Cardiac fibroblast (primary cell): ENCODE measurements around the gene DDX25.

Experiments used
- DNase-seq, 2 donors: peaks; one replicate each; pipeline versions ENCODE4 v3.0.0 to v3.0.0-alpha.2; 2010; ENCODE audit warnings: low read depth in 2 of 2
- H3K4me3 ChIP-seq, 2 donors: replicated peaks in 1 of 2; 1 replicate in 1 of 2; 2 replicates in 1 of 2; pipeline ENCODE4 v1.5.1; 2011; ENCODE audit warnings: low read depth in 2 of 2, low read length in 2 of 2, mild to moderate bottlenecking in 2 of 2, moderate library complexity in 1 of 2
- TF ChIP-seq, protein P1 (sequence below): IDR thresholded peaks from one replicate; pipeline ENCODE4 v1.5.1; 2011; ENCODE audit warnings: low read depth, mild to moderate bottlenecking, low read length, inconsistent platforms

Gene DDX25

DNA sequence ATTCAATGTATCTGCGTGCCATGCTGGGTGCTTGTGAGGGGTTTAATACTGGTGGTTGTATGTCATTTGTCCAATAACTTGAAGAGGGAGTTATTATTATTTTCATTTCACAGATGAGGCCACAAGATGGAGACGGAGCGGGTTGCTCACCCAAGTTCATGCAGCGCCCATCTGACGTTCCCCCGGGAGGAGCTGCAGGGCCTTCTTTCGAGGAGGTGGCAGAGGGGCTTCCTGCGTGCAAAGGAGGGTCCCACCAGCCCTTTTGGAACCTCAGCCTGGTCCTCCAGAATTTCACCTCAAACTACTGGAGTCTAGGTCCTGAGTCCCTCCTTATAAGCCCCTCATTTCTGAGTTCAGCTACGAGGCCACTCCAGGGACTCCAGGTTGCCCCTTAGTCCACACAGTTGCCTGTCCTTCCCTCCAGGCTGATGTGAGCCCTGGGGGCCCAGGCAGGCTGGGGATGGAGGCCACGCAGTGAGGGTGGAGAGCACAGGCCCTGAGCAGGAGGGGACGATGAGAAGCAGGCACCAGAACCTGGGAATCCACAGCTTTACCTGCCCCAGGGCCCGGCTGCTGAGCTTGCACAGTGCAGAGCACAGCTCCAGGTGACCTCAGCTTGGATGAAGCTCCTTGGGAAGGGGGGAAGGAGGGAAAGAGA, 38.6 kb downstream of the DDX25 start:
- H3K4me3 ChIP-seq: no peak overlapping the region
- DNase-seq: no peak
- TF ChIP-seq, protein P1, sequence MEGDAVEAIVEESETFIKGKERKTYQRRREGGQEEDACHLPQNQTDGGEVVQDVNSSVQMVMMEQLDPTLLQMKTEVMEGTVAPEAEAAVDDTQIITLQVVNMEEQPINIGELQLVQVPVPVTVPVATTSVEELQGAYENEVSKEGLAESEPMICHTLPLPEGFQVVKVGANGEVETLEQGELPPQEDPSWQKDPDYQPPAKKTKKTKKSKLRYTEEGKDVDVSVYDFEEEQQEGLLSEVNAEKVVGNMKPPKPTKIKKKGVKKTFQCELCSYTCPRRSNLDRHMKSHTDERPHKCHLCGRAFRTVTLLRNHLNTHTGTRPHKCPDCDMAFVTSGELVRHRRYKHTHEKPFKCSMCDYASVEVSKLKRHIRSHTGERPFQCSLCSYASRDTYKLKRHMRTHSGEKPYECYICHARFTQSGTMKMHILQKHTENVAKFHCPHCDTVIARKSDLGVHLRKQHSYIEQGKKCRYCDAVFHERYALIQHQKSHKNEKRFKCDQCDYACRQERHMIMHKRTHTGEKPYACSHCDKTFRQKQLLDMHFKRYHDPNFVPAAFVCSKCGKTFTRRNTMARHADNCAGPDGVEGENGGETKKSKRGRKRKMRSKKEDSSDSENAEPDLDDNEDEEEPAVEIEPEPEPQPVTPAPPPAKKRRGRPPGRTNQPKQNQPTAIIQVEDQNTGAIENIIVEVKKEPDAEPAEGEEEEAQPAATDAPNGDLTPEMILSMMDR: no peak

DNA sequence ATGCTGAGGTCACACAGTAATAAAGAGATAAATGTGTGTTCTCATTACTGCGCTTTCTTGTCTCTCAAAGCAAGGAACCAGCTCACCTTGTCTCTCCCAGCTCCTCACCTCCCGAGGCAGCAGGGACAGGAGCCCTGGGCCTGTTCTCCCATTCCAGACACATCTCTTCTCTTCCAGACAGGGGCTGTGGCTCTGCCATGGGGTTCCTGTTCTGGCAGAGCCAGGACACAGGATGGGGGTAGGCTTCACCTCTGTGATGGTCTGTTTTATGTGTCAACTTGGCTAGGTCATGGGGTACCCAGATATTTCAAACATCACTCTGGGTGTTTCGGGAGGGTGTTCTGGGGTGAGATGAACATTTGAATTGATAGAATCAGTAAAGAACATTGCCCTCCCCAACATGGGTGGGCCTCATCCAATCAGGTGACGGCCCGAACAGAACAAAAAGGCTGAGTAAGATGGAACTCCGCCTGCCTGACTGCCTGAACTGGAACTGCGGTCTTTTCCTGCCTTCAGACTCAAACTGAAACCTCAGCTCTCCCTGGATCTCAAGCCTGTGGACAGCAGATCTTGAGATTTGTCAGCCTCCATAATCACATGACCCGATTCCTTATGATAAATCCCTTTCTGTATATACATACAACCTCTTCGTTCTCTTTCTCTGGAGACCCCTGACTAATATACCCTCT, 39.5 kb downstream of the DDX25 start:
- no peak for DNase-seq
- TF ChIP-seq, protein P1: no peak
- H3K4me3 ChIP-seq: no peak overlapping the region

DNA sequence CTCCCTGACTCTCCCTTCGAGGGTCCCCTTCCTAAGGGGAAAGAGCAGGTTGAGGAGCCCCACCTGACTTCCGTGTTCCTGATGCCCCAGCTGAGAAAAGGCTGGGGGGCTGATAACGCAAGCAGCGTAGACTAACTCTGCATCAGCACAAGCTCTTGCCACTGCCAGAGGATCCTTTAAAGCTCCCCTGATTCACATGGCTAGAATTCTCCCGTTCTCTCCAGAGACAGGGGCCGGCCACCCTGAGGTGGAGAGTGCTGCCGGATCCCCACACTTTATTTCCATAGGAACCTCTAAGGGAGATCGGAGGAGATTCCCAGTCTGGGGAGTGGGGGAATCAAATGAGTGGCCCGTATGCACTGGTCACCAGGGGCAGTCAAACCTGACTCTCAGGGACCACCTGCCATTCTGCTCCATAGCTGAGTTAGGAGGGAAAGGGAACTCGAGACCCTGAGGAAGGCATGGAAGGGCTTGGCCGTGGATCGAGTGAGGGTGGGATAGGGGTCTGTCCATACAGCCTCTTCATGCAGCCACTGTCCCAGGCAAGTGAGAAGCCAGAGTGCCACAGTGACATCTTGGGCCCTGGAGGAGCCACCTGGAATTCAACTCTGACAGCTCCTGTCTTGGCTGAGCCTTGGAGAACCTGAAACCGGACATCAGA, 40.2 kb downstream of the DDX25 start:
- no peak for DNase-seq
- TF ChIP-seq, protein P1: no peak
- no peak overlapping the region for H3K4me3 ChIP-seq

DNA sequence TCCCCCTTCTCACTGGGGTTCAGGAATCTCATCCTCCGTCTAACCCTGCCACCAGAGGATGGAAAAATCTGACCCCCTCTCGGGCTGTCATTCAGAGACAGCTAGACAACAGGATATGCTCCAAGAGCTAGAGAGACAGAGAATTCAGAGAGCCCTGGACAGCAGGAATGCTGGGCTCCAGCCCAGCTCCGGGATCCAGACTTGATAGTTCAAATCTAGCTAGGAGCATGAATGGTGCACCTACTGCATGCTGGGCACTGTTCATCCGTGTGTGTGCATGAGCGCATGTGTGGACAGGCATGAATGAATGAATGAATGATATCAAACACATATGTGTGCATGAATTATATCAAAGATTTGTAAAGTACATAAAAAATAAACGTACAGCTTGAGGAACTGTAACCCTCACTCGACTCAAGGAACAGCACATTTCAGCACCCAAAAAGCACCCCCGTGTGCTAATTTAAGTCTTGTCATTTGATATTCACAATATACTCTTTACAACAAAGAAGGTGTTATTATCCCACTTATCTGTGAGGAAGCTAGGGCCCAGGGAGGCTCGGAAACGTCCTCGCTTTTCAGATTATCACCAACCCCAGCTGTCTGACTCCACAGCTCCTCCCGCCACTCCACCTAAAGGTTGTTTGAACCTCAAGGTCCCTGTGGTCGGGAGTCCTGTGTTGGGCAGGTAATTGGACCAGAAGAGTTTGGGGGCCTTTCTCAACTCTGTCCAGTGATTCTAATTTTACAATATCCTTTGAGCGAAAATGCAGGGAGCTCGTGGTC, 40.9 kb downstream of the DDX25 start:
- no peak for DNase-seq
- H3K4me3 ChIP-seq: no peak overlapping the region
- TF ChIP-seq, protein P1: no peak

DNA sequence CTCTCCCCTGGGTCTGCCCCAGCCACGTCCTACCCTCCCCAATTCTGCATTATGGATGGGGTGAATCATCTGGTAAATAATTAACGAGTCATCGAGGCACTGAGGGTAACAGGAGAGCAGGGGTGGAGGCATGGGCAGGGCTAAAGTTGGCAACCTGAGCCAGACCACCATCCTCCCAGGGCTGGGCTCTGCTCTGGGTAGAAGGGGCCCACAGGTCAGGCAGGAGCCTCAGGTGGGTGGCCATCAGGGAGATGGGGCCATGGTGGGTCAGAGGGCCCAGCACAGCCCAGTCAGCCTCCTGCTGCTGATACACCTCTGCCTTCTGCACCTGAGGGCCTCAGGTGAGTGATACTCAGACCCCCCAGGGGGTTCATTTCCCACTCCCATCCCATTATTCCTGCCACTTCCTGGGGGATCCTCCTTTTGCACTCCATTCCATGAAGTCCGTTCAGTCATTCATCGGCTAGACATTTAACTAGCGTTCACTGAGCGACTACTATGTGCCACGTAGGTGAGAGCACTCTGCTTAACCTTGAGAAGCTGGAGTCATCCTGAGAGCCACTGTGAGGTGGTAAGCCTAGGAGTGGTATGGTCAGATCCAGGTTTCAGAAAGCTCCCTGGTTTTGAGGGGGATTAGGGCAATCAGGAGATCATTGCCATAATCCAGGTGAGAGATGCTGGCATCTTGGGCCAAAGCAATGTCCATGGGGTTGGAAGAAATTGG, 41.7 kb downstream of the DDX25 start, which contains the start of gene VSIG10L2:
Gene VSIG10L2, plus strand, starts transcription at position 248 of the 724 bp plus-strand sequence. Its CDS starts 12 bp downstream, at position 260.
- no peak for DNase-seq
- H3K4me3 ChIP-seq: no peak within 1 kb of the TSS
- TF ChIP-seq, protein P1: no peak
